HG03108 (cell line): ENCODE data around the gene ADK.

Experiments
- ATAC-seq: cut with Tn5 transposase; IDR thresholded peaks from one replicate; pipeline ENCODE4 v1.9.1; 2021; ENCODE audit warnings: moderate library complexity; ENCODE audit not compliant: unreplicated experiment

ADK gene

GRCh38 chr10:74586088-74586585 is 435.1 kb downstream of the ADK start:
- ATAC-seq: no peak

DNA sequence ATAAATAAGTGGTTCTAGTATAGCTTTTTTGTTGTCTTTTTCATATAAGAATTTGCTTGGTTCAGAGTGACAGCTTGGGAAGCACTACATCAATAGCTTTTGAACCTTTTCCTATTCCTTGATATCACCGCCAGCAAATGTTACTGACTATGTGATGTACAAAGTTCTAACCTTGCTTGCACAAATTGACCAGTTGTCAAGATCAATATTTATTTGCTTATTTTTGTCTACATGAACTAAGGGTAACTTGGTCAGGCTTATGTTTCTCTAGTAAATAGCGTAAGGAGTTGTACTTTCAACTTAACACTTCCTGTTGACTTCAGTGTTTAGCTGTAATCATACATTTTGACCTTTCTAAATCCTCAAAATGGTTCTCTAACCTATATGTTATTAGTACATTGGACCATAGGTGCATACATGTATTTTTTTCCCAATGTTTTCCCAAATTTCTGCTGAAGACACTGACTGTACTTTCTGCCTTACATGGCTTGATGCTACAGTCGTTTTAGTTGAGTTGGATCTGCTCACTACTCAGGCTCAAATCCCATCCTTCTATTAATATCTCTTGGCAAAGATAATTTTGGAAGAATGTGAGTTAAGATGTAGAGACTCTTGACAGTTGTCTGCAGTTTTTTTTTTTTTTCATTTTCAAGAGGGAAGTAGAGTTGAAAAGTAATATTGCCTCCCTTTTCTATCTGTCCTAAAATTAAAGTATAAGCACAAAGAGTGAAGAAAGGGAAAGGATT is 436.3 kb downstream of the ADK start:
- ATAC-seq: no peak

- ATAC-seq: no peak
Measured at GRCh38 chr10:74589226-74589673, 438.2 kb downstream of the ADK start.

DNA sequence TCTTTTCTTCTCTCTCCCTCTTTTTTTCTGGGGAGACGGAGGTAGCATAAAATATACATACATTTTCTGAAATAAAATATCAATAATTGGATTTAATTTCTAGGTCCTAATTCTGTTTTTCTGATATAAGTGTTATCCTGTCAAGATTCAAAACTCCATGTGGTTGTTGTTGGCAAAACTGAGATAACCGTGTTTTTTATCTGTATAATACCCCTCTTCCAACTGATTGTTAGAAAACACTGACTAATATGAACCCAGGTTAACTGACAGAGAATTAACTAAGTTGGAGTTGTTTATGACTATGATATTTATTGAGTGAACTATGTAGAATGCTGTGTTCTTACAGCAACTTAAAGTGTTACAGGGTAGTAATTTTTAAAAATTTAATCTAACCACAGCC is 438.8 kb downstream of the ADK start:
- no peak for ATAC-seq

- ATAC-seq: no peak
Measured at GRCh38 chr10:74593470-74593869, 442.4 kb downstream of the ADK start.

DNA sequence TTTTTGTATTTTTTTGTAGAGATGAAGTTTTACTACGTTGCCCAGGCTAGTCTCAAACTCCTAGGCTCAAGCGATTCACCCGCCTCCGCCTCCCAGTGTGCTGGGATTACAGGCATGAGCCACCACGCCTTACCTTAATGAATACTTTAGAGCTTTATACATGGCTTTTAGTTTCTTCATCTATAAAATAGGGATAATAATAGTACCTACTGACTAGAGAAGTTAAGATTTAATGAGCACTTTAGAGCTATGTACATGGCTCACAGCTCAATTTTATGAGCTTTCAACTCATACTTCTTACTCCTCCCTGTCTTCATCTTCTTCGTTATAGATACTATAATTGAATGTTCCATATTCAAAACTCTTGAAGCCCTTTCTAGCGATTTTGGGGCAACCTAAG is 445.7 kb downstream of the ADK start:
- ATAC-seq: no peak

GRCh38 chr10:74598891-74599566 is 448.0 kb downstream of the ADK start:
- ATAC-seq: no peak

DNA sequence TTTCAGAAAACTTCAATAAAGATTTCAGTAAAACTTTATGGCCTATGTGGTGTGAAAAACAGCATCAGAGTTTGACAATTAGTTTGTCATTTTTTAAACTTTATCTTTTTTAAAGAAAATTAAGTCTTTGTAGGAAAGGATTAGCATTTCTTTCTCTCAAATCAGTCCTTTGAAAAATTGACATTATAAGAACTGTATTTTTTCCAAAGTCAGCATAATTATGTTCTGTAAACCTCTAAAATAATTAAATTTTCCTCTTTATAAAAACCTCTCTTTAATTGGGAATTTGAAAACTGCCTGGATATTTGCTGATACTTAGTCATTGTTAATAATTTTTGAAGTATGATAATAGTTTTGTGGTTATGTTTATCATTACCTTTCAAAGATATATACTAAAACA is 448.7 kb downstream of the ADK start:
- no peak for ATAC-seq

DNA sequence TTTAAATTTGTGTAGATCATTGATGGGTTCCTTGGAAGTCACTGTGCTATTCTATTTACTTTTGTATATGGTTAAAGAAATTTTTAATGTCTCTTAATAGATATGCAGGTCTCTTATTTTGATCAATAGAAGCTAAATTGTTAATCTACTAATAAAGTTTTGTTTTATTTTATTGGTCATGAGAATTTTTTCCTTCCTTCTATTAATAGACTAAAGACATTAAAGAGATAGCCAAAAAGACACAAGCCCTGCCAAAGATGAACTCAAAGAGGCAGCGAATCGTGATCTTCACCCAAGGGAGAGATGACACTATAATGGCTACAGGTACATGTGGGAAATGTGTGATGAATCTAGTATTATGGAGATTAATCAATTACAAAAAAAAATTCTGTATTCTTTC is 449.1 kb downstream of the ADK start:
- no peak for ATAC-seq

- ATAC-seq: no peak
Measured at GRCh38 chr10:74602576-74602975, 451.6 kb downstream of the ADK start.

- ATAC-seq: no peak
Measured at GRCh38 chr10:74610299-74610698, 459.3 kb downstream of the ADK start.

GRCh38 chr10:74612195-74612594 is 461.2 kb downstream of the ADK start:
- no peak for ATAC-seq

DNA sequence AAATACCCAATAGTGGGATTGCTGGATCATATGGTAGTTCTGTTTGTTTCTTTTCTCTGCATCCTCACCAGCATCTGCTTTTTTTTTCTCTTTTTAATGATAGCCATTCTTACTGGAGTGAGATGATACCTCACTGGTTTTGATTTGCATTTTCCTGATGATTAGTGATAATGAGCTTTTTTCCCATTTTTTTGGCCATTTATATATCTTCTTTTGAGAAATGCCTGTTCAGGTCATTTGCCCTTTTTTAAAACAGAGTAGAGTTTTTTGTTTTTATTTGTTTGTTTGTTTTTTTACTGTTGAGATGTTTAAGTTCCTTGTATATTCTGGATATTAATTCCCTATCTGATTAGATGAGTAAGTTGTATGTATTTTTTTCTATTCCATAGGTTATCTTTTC is 469.6 kb downstream of the ADK start:
- no peak for ATAC-seq

- no peak for ATAC-seq
Measured at GRCh38 chr10:74623786-74624185, 472.8 kb downstream of the ADK start.

GRCh38 chr10:74624501-74624900 is 473.5 kb downstream of the ADK start:
- no peak for ATAC-seq

DNA sequence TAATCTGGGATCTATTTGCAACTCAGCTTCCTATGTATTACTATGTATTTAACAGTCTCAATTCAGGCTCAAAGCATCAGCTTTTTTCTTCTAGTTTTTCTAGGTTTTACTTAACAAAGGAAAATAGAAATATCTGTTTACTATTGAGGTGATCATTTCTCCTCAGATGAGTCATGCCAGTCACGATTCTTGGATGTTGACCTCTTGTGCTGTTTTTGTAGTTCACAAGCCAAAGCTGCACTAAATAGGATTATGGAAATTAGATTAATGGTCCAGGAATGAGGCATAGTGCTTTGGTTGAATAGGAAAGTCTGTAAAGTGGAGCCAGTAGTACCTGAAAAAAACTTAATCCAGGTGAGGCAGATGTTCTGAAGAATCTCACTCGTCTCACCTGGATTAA is 477.1 kb downstream of the ADK start:
- ATAC-seq: no peak

DNA sequence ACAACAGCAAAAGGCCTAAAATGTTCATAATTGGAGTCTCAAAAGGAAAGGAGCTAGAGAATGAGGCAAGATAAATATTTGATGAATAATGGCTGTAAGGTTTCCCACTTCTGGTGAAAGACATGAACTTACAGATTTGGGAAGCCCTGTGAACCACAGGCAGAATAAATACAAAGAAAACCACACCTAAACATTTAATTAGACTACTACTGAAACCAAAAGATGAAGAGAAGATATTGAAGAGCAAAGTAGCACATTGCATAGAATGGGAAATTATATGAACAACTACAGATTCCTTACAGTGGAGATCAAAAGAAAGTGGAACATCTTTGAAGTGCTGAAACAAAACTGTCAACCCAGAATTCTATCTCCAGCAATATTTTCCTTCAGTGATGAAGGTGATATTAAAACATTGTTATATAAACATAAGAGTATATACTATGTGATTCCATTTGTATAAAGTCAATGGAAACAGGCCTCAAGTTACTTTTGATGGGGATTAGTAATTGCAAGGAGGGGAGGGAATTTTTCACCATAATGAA is 484.0 kb downstream of the ADK start:
- no peak for ATAC-seq

GRCh38 chr10:74635655-74636054 is 484.6 kb downstream of the ADK start:
- ATAC-seq: no peak

GRCh38 chr10:74637685-74638084 is 486.7 kb downstream of the ADK start:
- ATAC-seq: no peak

GRCh38 chr10:74640134-74640921 is 489.3 kb downstream of the ADK start:
- ATAC-seq: peak; percentile 58

DNA sequence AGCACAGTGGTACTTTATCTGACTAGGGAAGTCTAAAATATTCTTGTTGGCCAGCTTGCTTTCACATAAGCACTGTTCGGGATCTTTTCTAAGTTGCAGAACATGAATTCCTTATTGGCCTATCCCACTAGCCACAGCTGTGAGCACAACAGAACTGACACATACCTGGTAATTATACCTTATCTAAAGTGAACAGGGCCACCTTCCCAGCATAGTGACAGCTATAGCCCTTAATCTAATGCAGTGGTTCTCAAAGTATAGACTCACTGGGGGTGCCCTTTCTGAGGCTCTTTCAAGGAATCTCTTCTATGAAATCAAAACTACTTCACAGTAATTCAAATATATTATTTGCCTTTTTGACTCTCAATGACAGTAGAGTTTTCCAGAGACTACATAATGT is 490.6 kb downstream of the ADK start:
- ATAC-seq: no peak
